HCT116 (cell line): ENCODE data around the gene SAMHD1. TPM values are rescaled to one million over a fixed set of nuclear protein-coding genes. Genes with fewer than 3 reads are reported as not detected.

Experiments used
- ATAC-seq: fragments of 200-7000 bp; cut with Tn5 transposase; 2 replicates; pipeline ENCODE4 v1.9.1; 2020; ENCODE audit warnings: mild to moderate bottlenecking, moderate library complexity
- BruUV-seq: library from RNA; stranded (reverse); fragments of 400-500 nt; replicated peaks from 2 replicates; lab custom pipeline; 2021; lab: Mats Ljungman, UMichigan
- CTCF ChIA-PET: fragments of 300-600 bp; sonication (Branson Sonifier 250); formaldehyde crosslinking; loops from one replicate; lab custom pipeline; 2021; ENCODE audit warnings: antibody characterized with exemption; lab: Charles Lee
- POLR2A ChIA-PET: fragments of 300-600, 350-600 bp; sonication (Branson Sonifier 250); formaldehyde crosslinking; loops from one replicate; lab custom pipeline; 2021; ENCODE audit warnings: antibody characterized with exemption; lab: Charles Lee
- RAD21 ChIA-PET, 2 experiments: fragments of 300-600 bp; sonication (Branson Sonifier 250); formaldehyde crosslinking; loops; one replicate each; lab custom pipeline; 2023; ENCODE audit warnings: low total read pairs in 2 of 2; ENCODE audit not compliant: uncharacterized antibody in 2 of 2, unreplicated experiment in 2 of 2, low non-redundant PET in 1 of 2; lab: Charles Lee
- DNase-seq: peaks from one replicate; pipeline ENCODE4 v3.0.0-alpha.2; 2010; ENCODE audit warnings: low read depth, low spot score
- H2AFZ ChIP-seq: fragments of 200-600 bp; shearing (Covaris generic), sonication (generic); 2 replicates; pipeline ENCODE4 v1.6.1; 2017; ENCODE audit warnings: low read depth, mixed run types, mixed read lengths, antibody characterized with exemption, low read length; ENCODE audit not compliant: poor library complexity, severe bottlenecking
- H3K27ac ChIP-seq: 2 replicates; pipeline ENCODE4 v1.5.1; 2012; ENCODE audit warnings: low read depth, low read length
- H3K27me3 ChIP-seq: fragments of 200-600 bp; sonication (generic); 2 replicates; pipeline ENCODE4 v1.6.1; 2016; ENCODE audit warnings: mixed run types, low read length, mixed read lengths; ENCODE audit not compliant: insufficient read depth
- H3K36me3 ChIP-seq, 2 experiments: fragments of 200-500 bp in 1 of 2; fragments of 200-600 bp in 1 of 2; sonication (Bioruptor generic) in 1 of 2; sonication (generic) in 1 of 2; 2 replicates each; pipeline versions ENCODE4 v1.5.1 to v1.6.1; 2014 to 2016; ENCODE audit warnings: low read length in 2 of 2, inconsistent platforms in 1 of 2, mixed read lengths in 1 of 2, mixed run types in 1 of 2; ENCODE audit not compliant: insufficient read depth in 2 of 2, control insufficient read depth in 1 of 2
- H3K4me1 ChIP-seq, 2 experiments: fragments of 200-600 bp in 1 of 2; sonication (generic) in 1 of 2; 2 replicates each; pipeline versions ENCODE4 v1.5.1 to v1.6.1; 2012 to 2017; ENCODE audit warnings: low read length in 2 of 2, inconsistent platforms in 1 of 2, mild to moderate bottlenecking in 1 of 2, mixed read lengths in 1 of 2, mixed run types in 1 of 2, moderate library complexity in 1 of 2; ENCODE audit not compliant: insufficient read depth in 2 of 2, control insufficient read depth in 1 of 2
- H3K4me2 ChIP-seq: fragments of 200-600 bp; sonication (generic); 2 replicates; pipeline ENCODE4 v1.6.1; 2017; ENCODE audit warnings: mixed run types, low read length, mixed read lengths
- H3K4me3 ChIP-seq, 2 experiments: fragments of 200-600 bp in 1 of 2; sonication (generic) in 1 of 2; replicated peaks in 1 of 2; 2 replicates each; pipeline ENCODE4 v1.5.1; 2011 to 2016; ENCODE audit warnings: low read length in 2 of 2, control low read depth in 1 of 2, low read depth in 1 of 2, mild to moderate bottlenecking in 1 of 2, mixed read lengths in 1 of 2, mixed run types in 1 of 2
- H3K79me2 ChIP-seq: fragments of 200-600 bp; sonication (generic); 2 replicates; pipeline ENCODE4 v1.6.1; 2017; ENCODE audit warnings: mild to moderate bottlenecking, mixed run types, low read length, moderate library complexity, mixed read lengths; ENCODE audit not compliant: insufficient read depth
- H3K9ac ChIP-seq: fragments of 200-600 bp; sonication (generic); 2 replicates; pipeline ENCODE4 v1.6.1; 2016; ENCODE audit warnings: low read length, mixed read lengths
- H3K9me2 ChIP-seq: fragments of 200-600 bp; sonication (generic), shearing (Covaris generic); 2 replicates; pipeline ENCODE4 v1.6.1; 2017; ENCODE audit warnings: mixed run types, mild to moderate bottlenecking, moderate library complexity; ENCODE audit not compliant: insufficient read depth
- H3K9me3 ChIP-seq, 2 experiments: fragments of 200-500 bp in 1 of 2; fragments of 200-600 bp in 1 of 2; sonication (Bioruptor generic) in 1 of 2; sonication (generic) in 1 of 2; 2 replicates each; pipeline ENCODE4 v1.6.1; 2014 to 2017; ENCODE audit warnings: low read length in 2 of 2, mixed read lengths in 2 of 2, inconsistent platforms in 1 of 2, low read depth in 1 of 2, mild to moderate bottlenecking in 1 of 2, mixed run types in 1 of 2, moderate library complexity in 1 of 2; ENCODE audit not compliant: control insufficient read depth in 1 of 2, insufficient read depth in 1 of 2
- H4K20me1 ChIP-seq: fragments of 200-600 bp; sonication (generic), shearing (Covaris generic); 2 replicates; pipeline ENCODE4 v1.6.1; 2017; ENCODE audit warnings: mixed run types, mild to moderate bottlenecking, moderate library complexity; ENCODE audit not compliant: insufficient read depth
- CEBPB ChIP-seq: IDR thresholded peaks from 2 replicates; pipeline ENCODE4 v1.6.1; 2012; ENCODE audit warnings: low read depth
- EGR1 ChIP-seq: IDR thresholded peaks from 2 replicates; pipeline ENCODE4 v1.6.1; 2012; ENCODE audit warnings: low read depth
- EZH2phosphoT487 ChIP-seq: fragments of 200-600 bp; IDR thresholded peaks from 2 replicates; pipeline ENCODE4 v1.6.1; 2018; ENCODE audit warnings: antibody characterized with exemption, borderline replicate concordance
- FOSL1 ChIP-seq: IDR thresholded peaks from 2 replicates; pipeline ENCODE4 v1.6.1; 2012; ENCODE audit warnings: low read depth
- POLR2AphosphoS5 ChIP-seq: IDR thresholded peaks from 2 replicates; pipeline ENCODE4 v1.6.1; 2011; ENCODE audit warnings: mild to moderate bottlenecking, low read depth, low read length, moderate library complexity
- RAD21 ChIP-seq: IDR thresholded peaks from 2 replicates; pipeline ENCODE4 v1.6.1; 2012; ENCODE audit warnings: low read depth, mild to moderate bottlenecking
- SIN3A ChIP-seq: IDR thresholded peaks from 2 replicates; pipeline ENCODE4 v1.6.1; 2012; ENCODE audit warnings: low read depth
- SRF ChIP-seq: IDR thresholded peaks from 2 replicates; pipeline ENCODE4 v1.6.1; 2012; ENCODE audit warnings: low read depth
- TCF7L2 ChIP-seq: IDR thresholded peaks from 2 replicates; pipeline ENCODE4 v1.7.0; 2011; ENCODE audit warnings: borderline replicate concordance, inconsistent platforms; ENCODE audit not compliant: insufficient read depth, insufficient read length; ENCODE audit errors: extremely low read depth
- YY1 ChIP-seq: IDR thresholded peaks from 2 replicates; pipeline ENCODE4 v1.6.1; 2011; ENCODE audit warnings: low read length, low read depth, moderate library complexity, mild to moderate bottlenecking; ENCODE audit not compliant: insufficient replicate concordance; ENCODE audit errors: extremely low read depth
- intact Hi-C: fragments of 100-400 bp; cut with micrococcal nuclease; formaldehyde crosslinking; loops from 2 replicates; pipeline ENCODE4 v1.10.0; 2022
- total RNA-seq: library from RNA; stranded (reverse); gene quantifications from one replicate; pipeline ENCODE4 v1.2.1, GENCODE V29; 2021; ENCODE audit not compliant: unreplicated experiment
- TF ChIP-seq, protein P1 (sequence below), 3 experiments: fragments of 200-600 bp in 1 of 3; sonication (generic) in 1 of 3; IDR thresholded peaks in 2 of 3; conservative IDR thresholded peaks in 1 of 3; 2 replicates each; pipeline ENCODE4 v1.5.1; 2012 to 2017; ENCODE audit warnings: low read depth in 2 of 3, low read length in 2 of 3, antibody characterized with exemption in 1 of 3, borderline replicate concordance in 1 of 3, control low read depth in 1 of 3, mild to moderate bottlenecking in 1 of 3, mixed read lengths in 1 of 3, mixed run types in 1 of 3, moderate library complexity in 1 of 3; ENCODE audit not compliant: insufficient read depth in 1 of 3
- TF ChIP-seq, protein P2 (sequence below): IDR thresholded peaks from 2 replicates; pipeline ENCODE4 v1.6.1; 2012
- TF ChIP-seq, protein P3 (sequence below): IDR thresholded peaks from 2 replicates; pipeline ENCODE4 v1.6.1; 2011; ENCODE audit warnings: mild to moderate bottlenecking, low read length, moderate library complexity; ENCODE audit not compliant: insufficient replicate concordance; ENCODE audit errors: extremely low read depth

SAMHD1 gene
- total RNA-seq, 1 experiment from 2014 or later, result 21.4 TPM

DNA sequence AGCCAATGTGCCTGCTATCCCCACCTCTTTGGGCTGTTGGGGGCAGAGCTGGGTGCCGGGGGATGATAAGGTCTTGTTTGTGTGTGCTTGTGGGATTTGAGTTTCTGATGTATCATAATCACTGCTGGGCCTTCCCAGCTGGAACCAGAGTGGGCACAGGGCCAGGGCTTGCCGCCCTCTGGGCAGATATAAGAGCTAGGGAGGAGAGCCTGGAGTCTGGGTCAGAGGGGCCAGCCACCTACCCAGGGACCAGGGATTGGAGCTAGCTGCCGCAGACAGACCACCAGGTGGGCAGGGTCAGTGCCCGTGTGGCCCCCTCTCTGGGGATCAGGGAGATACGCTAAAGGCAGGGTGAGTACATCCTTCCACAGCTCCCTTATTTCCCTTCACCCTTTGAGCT, 78.7 kb downstream of the SAMHD1 start:
- ChIA-PET RAD21 (no interaction called here), CTCF (interaction anchor here (1.4 kb wide), 1 partner anchor 14 kb away, joined by 4 read pairs; no protein-coding TSS in a partner anchor), POLR2A (no interaction called here)
- intact Hi-C loops, result no loop called here
- DNase-seq (no peak), ATAC-seq (no peak)
- H3K27ac ChIP-seq, result no peak overlapping the region
- peaks cover 0 to 23% of the 10 kb centered on the region in 2 experiments; a peak in 1 of 4 replicates for H3K4me1 ChIP-seq
- no peak overlapping the region for H2AFZ ChIP-seq
- no peaks in the 10 kb centered on the region for H3K36me3 ChIP-seq
- H3K9me2 ChIP-seq, result no peaks in the 10 kb centered on the region
- no peaks in the 10 kb centered on the region for H4K20me1 ChIP-seq
- H3K9ac ChIP-seq, result no peak overlapping the region
- H3K79me2 ChIP-seq, result no peaks in the 10 kb centered on the region
- H3K4me2 ChIP-seq, result no peak overlapping the region
- no peaks in the 10 kb centered on the region for H3K9me3 ChIP-seq
- TF ChIP-seq EGR1 (no peak), FOSL1 (no peak), SRF (no peak), SIN3A (no peak), RAD21 (no peak), POLR2AphosphoS5 (no peak), YY1 (no peak), CEBPB (no peak), EZH2phosphoT487 (no peak), TCF7L2 (no peak)
- TF ChIP-seq, protein P1, sequence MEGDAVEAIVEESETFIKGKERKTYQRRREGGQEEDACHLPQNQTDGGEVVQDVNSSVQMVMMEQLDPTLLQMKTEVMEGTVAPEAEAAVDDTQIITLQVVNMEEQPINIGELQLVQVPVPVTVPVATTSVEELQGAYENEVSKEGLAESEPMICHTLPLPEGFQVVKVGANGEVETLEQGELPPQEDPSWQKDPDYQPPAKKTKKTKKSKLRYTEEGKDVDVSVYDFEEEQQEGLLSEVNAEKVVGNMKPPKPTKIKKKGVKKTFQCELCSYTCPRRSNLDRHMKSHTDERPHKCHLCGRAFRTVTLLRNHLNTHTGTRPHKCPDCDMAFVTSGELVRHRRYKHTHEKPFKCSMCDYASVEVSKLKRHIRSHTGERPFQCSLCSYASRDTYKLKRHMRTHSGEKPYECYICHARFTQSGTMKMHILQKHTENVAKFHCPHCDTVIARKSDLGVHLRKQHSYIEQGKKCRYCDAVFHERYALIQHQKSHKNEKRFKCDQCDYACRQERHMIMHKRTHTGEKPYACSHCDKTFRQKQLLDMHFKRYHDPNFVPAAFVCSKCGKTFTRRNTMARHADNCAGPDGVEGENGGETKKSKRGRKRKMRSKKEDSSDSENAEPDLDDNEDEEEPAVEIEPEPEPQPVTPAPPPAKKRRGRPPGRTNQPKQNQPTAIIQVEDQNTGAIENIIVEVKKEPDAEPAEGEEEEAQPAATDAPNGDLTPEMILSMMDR (IDR thresholded peaks at IDR 0.05 in 2 of 3, conservative IDR thresholded peaks at IDR 0.05 in 1 of 3; ENCODE audit: borderline replicate concordance in 1 of 3, insufficient read depth in 1 of 3, low read depth in 2 of 3, low read length in 2 of 3), result no peak
- TF ChIP-seq, protein P2, sequence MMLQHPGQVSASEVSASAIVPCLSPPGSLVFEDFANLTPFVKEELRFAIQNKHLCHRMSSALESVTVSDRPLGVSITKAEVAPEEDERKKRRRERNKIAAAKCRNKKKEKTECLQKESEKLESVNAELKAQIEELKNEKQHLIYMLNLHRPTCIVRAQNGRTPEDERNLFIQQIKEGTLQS, result no peak
- TF ChIP-seq, protein P3, sequence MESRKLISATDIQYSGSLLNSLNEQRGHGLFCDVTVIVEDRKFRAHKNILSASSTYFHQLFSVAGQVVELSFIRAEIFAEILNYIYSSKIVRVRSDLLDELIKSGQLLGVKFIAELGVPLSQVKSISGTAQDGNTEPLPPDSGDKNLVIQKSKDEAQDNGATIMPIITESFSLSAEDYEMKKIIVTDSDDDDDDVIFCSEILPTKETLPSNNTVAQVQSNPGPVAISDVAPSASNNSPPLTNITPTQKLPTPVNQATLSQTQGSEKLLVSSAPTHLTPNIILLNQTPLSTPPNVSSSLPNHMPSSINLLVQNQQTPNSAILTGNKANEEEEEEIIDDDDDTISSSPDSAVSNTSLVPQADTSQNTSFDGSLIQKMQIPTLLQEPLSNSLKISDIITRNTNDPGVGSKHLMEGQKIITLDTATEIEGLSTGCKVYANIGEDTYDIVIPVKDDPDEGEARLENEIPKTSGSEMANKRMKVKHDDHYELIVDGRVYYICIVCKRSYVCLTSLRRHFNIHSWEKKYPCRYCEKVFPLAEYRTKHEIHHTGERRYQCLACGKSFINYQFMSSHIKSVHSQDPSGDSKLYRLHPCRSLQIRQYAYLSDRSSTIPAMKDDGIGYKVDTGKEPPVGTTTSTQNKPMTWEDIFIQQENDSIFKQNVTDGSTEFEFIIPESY, result no peak
- BruUV-seq, result no TSS peak
- no peaks in the 10 kb centered on the region for H3K27me3 ChIP-seq
- H3K4me3 ChIP-seq, result no peak overlapping the region
